PC-3 (cell line): Measurements from ENCODE around the gene CFAP73. TPM values are rescaled to one million over a fixed set of nuclear protein-coding genes. Genes with fewer than 3 reads are reported as not detected.

ENCODE experiments used
- ATAC-seq: fragments of 200-7000 bp; cut with Tn5 transposase; 2 replicates; pipeline ENCODE4 v1.9.1; 2020; ENCODE audit warnings: mild to moderate bottlenecking, moderate library complexity
- BruUV-seq: library from RNA; stranded (reverse); fragments of 400-500 nt; replicated peaks from 2 replicates; lab custom pipeline; 2021; lab: Mats Ljungman, UMichigan
- CTCF ChIA-PET: fragments of 300-600 bp; sonication (Branson Sonifier 250); formaldehyde crosslinking; loops from one replicate; lab custom pipeline; 2022; ENCODE audit warnings: antibody characterized with exemption; lab: Charles Lee
- POLR2A ChIA-PET: fragments of 300-600 bp; sonication (Branson Sonifier 250); formaldehyde crosslinking; loops from one replicate; lab custom pipeline; 2022; ENCODE audit warnings: antibody characterized with exemption; ENCODE audit not compliant: unreplicated experiment; lab: Charles Lee
- DNase-seq: peaks from one replicate; pipeline ENCODE4 v3.0.0-alpha.2; 2015
- H2AFZ ChIP-seq: fragments of 300-600 bp; sonication (generic); 2 replicates; pipeline ENCODE4 v1.6.0; 2016; ENCODE audit warnings: antibody characterized with exemption, low read length
- H3F3A ChIP-seq: fragments of 300-600 bp; sonication (generic); one replicate; pipeline ENCODE4 v1.6.0; 2017; ENCODE audit warnings: antibody characterized with exemption, low read length, control low read depth, mild to moderate bottlenecking; ENCODE audit not compliant: unreplicated experiment
- H3K27ac ChIP-seq: fragments of 300-600 bp; sonication (generic); 2 replicates; pipeline ENCODE4 v1.5.1; 2016; ENCODE audit warnings: mild to moderate bottlenecking, low read length
- H3K27me3 ChIP-seq: fragments of 300-600 bp; sonication (generic); 2 replicates; pipeline ENCODE4 v1.6.1; 2016; ENCODE audit warnings: low read length, mixed read lengths
- H3K36me3 ChIP-seq: fragments of 300-600 bp; sonication (generic); 2 replicates; pipeline ENCODE4 v1.6.1; 2016; ENCODE audit warnings: low read depth, mixed run types, low read length, mixed read lengths
- H3K4me1 ChIP-seq: fragments of 300-600 bp; sonication (generic); 2 replicates; pipeline ENCODE4 v1.5.1; 2016; ENCODE audit warnings: low read length; ENCODE audit not compliant: insufficient read depth
- H3K4me2 ChIP-seq: fragments of 300-600 bp; sonication (generic); 2 replicates; pipeline ENCODE4 v1.6.0; 2016; ENCODE audit warnings: low read length
- H3K4me3 ChIP-seq: fragments of 300-600 bp; sonication (generic); 2 replicates; pipeline ENCODE4 v1.5.1; 2016; ENCODE audit warnings: mild to moderate bottlenecking, low read length, mixed read lengths
- H3K79me2 ChIP-seq: fragments of 300-600 bp; sonication (generic); 2 replicates; pipeline ENCODE4 v1.6.1; 2017; ENCODE audit warnings: low read length, mixed read lengths
- H3K9ac ChIP-seq: fragments of 300-600 bp; sonication (generic); 2 replicates; pipeline ENCODE4 v1.6.0; 2016; ENCODE audit warnings: mild to moderate bottlenecking, low read length
- H3K9me2 ChIP-seq: fragments of 300-600 bp; sonication (generic); replicated peaks from 2 replicates; pipeline ENCODE4 v1.6.1; 2016; ENCODE audit warnings: mixed run types, low read length, mixed read lengths
- H3K9me3 ChIP-seq: fragments of 300-600 bp; sonication (generic); 2 replicates; pipeline ENCODE4 v1.6.1; 2016; ENCODE audit warnings: low read length, mixed read lengths
- H4K20me1 ChIP-seq: fragments of 300-600 bp; sonication (generic); 2 replicates; pipeline ENCODE4 v1.6.1; 2016; ENCODE audit warnings: low read length, mixed read lengths
- EZH2 ChIP-seq: fragments of 300-600 bp; sonication (generic); IDR thresholded peaks from one replicate; pipeline ENCODE4 v1.6.1; 2017; ENCODE audit warnings: antibody characterized with exemption, mild to moderate bottlenecking, low read length; ENCODE audit not compliant: unreplicated experiment
- EZH2phosphoT487 ChIP-seq: fragments of 300-600 bp; sonication (generic); IDR thresholded peaks from 2 replicates; pipeline ENCODE4 v1.6.1; 2018; ENCODE audit warnings: mild to moderate bottlenecking, antibody characterized with exemption, low read length, borderline replicate concordance
- intact Hi-C: fragments of 100-400 bp; cut with micrococcal nuclease; formaldehyde crosslinking; loops from 2 replicates; pipeline ENCODE4 v1.9.0; 2023
- total RNA-seq: library from RNA; depleted of rRNA; stranded (reverse); fragments of >200 nt; gene quantifications from 2 replicates; pipeline ENCODE4 v1.2.3, GENCODE V29; 2014
- TF ChIP-seq, protein P1 (sequence below): fragments of 300-600 bp; sonication (generic); conservative IDR thresholded peaks from 2 replicates; pipeline ENCODE4 v1.5.1; 2017; ENCODE audit warnings: antibody characterized with exemption, low read depth, mild to moderate bottlenecking, low read length

CFAP73 gene
- total RNA-seq, 1 experiment from 2014 or later = not detected

DNA sequence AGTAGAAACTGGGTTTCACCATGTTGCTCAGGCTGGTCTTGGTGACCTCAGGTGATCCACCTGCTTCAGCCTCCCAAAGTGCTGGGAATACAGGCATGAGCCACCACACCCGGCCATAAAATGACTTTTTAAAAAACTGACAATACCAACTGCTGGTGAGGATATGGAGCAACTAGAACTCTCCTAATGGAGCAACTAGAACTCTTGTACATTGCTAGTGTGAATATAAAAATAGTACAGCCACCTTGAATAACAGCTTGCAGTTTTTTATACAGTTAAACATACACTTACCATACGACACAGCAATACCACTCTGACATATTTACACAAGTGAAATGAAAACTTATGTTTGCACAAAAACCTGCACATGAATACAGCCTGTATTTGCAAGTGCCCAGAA, 2.5 kb upstream of the CFAP73 start:
- no peaks in the 10 kb centered on the region for H3K9me2 ChIP-seq
- no TSS peak for BruUV-seq
- no peak overlapping the region for H2AFZ ChIP-seq
- no peaks in the 10 kb centered on the region for H3K36me3 ChIP-seq
- TF ChIP-seq EZH2phosphoT487 (no peak), EZH2 (no peak)
- TF ChIP-seq, protein P1, sequence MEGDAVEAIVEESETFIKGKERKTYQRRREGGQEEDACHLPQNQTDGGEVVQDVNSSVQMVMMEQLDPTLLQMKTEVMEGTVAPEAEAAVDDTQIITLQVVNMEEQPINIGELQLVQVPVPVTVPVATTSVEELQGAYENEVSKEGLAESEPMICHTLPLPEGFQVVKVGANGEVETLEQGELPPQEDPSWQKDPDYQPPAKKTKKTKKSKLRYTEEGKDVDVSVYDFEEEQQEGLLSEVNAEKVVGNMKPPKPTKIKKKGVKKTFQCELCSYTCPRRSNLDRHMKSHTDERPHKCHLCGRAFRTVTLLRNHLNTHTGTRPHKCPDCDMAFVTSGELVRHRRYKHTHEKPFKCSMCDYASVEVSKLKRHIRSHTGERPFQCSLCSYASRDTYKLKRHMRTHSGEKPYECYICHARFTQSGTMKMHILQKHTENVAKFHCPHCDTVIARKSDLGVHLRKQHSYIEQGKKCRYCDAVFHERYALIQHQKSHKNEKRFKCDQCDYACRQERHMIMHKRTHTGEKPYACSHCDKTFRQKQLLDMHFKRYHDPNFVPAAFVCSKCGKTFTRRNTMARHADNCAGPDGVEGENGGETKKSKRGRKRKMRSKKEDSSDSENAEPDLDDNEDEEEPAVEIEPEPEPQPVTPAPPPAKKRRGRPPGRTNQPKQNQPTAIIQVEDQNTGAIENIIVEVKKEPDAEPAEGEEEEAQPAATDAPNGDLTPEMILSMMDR = no peak
- no peaks in the 10 kb centered on the region for H3K79me2 ChIP-seq
- H4K20me1 ChIP-seq = no peaks in the 10 kb centered on the region
- H3K9ac ChIP-seq = no peak overlapping the region
- DNase-seq = no peak
- no peak overlapping the region for H3K4me2 ChIP-seq
- H3K9me3 ChIP-seq = no peaks in the 10 kb centered on the region
- H3K4me3 ChIP-seq = no peak overlapping the region
- intact Hi-C loops = no loop called here
- ChIA-PET POLR2A (no interaction called here), CTCF (no interaction called here)
- H3K27ac ChIP-seq = no peak overlapping the region
- H3F3A ChIP-seq = no peaks in the 10 kb centered on the region
- no peaks in the 10 kb centered on the region for H3K27me3 ChIP-seq
- no peak for ATAC-seq
- no peaks in the 10 kb centered on the region for H3K4me1 ChIP-seq

DNA sequence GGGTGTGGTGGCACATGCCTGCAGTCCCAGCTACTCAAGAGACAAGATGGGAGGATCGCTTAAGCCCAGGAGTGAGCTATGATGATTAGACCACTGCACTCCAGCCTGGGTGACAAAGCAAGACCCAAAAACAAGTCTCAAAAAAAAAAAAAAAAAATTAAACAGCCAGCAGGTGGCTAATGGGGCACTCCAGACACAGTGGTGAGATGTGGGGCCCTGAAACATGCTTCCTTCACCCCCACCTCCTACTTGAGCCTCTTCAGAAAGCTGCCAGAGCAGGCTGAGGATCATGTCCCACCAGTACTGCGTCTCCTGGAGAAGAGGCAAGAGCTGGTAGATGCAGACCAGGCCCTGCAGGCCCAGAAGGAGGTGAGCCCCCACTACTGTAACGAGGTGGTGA, 2.1 kb downstream of the CFAP73 start:
- POLR2A ChIA-PET = no interaction called here
- no peaks in the 10 kb centered on the region for H3K36me3 ChIP-seq
- CTCF ChIA-PET = interaction anchor here (0.6 to 2.3 kb wide), 2 partner anchors 158 kb away, joined by 4 to 23 read pairs; no protein-coding TSS in a partner anchor

More for the DNA sequence above, 2.1 kb downstream of the CFAP73 start:
- H3K9me3 ChIP-seq = no peaks in the 10 kb centered on the region
- no peak overlapping the region for H3K27ac ChIP-seq
- ATAC-seq = no peak
- H4K20me1 ChIP-seq = no peaks in the 10 kb centered on the region
- no peaks in the 10 kb centered on the region for H3F3A ChIP-seq
- no peaks in the 10 kb centered on the region for H3K27me3 ChIP-seq
- H3K9ac ChIP-seq = no peak overlapping the region
- no peak overlapping the region for H2AFZ ChIP-seq
- DNase-seq = no peak
- H3K4me2 ChIP-seq = no peak overlapping the region
- H3K4me3 ChIP-seq = no peak overlapping the region
- H3K9me2 ChIP-seq = no peaks in the 10 kb centered on the region
- TF ChIP-seq, protein P1 = no peak
- TF ChIP-seq EZH2phosphoT487 (no peak), EZH2 (no peak)
- no TSS peak for BruUV-seq
- H3K79me2 ChIP-seq = no peaks in the 10 kb centered on the region
- intact Hi-C loops = loop anchor here (10.0 kb wide), 1 partner anchor 57 kb away; no protein-coding TSS in a partner anchor
- peaks cover 7% of the 10 kb centered on the region; the same call in 1 of the 2 replicates for H3K4me1 ChIP-seq
